Measurements from ENCODE around the gene PRKCB.

Gene PRKCB

GRCh38 chr16:24132048-24132796 is 296.4 kb downstream of the PRKCB start:
- no peak for TF ChIP-seq CTCF (IDR thresholded peaks at IDR 0.05; ENCODE audit: borderline replicate concordance, control extremely low read depth, extremely low read depth, insufficient read depth, missing control alignments)
- DNase-seq (ENCODE audit: low spot score), result no peak
- in situ Hi-C loops (cut with MboI; ENCODE audit: low sequenced_read_pairs, unreplicated experiment), result no loop called here

DNA sequence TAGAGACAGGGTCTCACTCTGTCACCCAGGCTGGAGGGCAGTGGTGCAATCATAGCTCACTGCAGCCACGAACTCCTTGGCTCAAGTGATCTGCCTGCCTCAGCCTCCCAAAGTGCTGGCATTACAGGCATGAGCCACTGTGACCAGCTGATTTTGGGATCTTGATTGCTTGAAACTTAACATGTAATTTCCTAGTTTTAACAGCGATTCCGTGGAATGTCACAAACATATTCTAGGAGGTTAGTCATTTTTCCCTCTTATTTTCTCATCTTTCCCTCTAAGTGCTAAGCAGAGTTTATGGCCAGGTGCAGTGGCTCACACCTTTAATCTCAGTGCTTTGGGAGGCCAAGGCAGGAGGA is 297.0 kb downstream of the PRKCB start:
- no peak for TF ChIP-seq CTCF (IDR thresholded peaks at IDR 0.05; ENCODE audit: borderline replicate concordance, control extremely low read depth, extremely low read depth, insufficient read depth, missing control alignments)
- in situ Hi-C loops (cut with MboI; ENCODE audit: low sequenced_read_pairs, unreplicated experiment), result no loop called here
- no peak for DNase-seq (ENCODE audit: low spot score)

DNA sequence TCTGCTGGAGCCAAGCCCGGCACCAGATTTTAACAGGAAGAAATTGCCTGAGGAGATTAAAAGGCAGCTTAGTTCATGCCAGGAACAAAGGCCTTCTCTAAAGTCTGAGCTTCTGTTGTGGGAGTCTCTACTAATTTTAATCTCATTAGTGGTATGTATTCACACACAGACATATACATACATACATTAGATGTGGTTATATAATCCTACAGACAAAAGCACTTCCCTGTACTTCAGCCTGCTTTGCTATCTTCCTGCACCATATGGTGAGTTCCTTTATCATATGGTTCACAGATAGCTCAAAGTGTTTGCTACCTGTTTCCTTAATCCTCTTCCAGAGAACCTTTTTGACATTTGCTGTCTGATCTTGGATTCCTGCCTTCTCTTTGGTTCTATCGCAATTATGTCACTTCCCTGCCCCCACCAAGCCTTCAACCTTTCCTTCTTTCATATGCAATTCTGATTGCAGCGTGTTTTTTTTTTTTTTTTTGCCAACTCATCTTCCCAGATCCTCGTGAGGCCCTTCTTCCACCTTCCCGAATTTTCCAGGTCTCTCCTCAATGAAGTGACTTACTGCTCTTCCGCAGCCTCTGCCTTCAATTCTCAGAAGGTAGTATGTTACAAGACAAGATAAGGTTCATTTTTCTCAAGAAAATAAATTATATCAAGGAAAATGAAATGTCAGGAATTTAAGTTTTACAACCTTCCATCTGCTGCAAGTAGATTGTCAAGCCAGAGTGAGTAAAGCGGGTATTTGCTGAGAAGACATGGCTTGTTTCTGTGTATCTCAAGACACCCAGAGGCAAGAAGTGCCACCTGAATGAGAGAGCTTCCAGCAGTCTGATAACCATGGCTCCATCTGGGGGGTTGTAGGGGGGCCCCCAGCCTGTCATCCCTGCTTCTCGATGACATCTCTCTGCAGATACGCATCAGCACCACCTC is 300.1 kb downstream of the PRKCB start:
- no peak for TF ChIP-seq CTCF (IDR thresholded peaks at IDR 0.05; ENCODE audit: borderline replicate concordance, control extremely low read depth, extremely low read depth, insufficient read depth, missing control alignments)
- in situ Hi-C loops (cut with MboI; ENCODE audit: low sequenced_read_pairs, unreplicated experiment), result no loop called here
- DNase-seq (ENCODE audit: low spot score), result no peak

DNA sequence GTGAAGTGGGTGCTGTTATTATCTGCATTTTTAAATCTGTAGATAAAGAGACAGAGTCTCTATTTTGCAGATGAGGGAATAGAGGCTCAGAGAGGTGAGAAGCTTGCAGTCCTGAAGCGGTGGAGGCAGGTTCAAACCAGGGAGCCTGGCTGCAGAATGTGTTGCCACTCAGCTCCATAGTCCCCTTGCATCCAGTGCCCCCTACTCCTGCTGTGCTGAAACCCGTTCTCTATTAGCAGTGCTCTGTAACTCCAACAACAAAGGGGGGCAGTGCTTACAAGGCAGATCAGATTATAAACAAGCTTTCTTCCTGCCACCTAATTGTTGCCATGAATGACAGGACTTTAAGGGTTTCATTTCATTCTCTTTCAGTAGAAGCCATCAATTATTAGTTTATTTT is 302.2 kb downstream of the PRKCB start:
- TF ChIP-seq CTCF (IDR thresholded peaks at IDR 0.05; ENCODE audit: borderline replicate concordance, control extremely low read depth, extremely low read depth, insufficient read depth, missing control alignments), result no peak
- in situ Hi-C loops (cut with MboI; ENCODE audit: low sequenced_read_pairs, unreplicated experiment), result no loop called here
- no peak for DNase-seq (ENCODE audit: low spot score)

GRCh38 chr16:24138575-24138974 is 302.8 kb downstream of the PRKCB start:
- TF ChIP-seq CTCF (IDR thresholded peaks at IDR 0.05; ENCODE audit: borderline replicate concordance, control extremely low read depth, extremely low read depth, insufficient read depth, missing control alignments), result no peak
- no peak for DNase-seq (ENCODE audit: low spot score)
- in situ Hi-C loops (cut with MboI; ENCODE audit: low sequenced_read_pairs, unreplicated experiment), result no loop called here

DNA sequence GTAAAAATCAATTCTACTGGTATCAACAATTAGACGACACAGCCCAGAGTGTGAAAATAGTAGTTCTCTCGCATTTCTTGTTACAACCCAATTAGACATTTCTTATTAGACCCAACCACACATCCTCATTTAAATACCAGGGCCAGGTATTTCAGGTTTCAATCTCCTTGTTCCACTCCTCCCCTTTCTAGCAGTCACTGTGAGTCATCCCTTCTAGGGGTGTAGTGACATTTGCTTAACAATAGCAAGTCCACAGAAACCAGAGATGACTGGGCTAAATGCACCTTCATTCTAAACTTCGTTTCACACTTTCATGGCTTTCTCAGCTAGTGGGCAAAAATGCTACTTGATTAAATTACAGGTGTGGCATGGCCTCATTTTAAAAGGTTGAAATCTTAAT is 303.5 kb downstream of the PRKCB start:
- TF ChIP-seq CTCF (IDR thresholded peaks at IDR 0.05; ENCODE audit: borderline replicate concordance, control extremely low read depth, extremely low read depth, insufficient read depth, missing control alignments), result no peak
- in situ Hi-C loops (cut with MboI; ENCODE audit: low sequenced_read_pairs, unreplicated experiment), result no loop called here
- DNase-seq (ENCODE audit: low spot score), result no peak
